Trophoblast cell (in vitro differentiated cells and primary cell): ENCODE results near the gene NCK2.

Experiments
- DNase-seq, 2 donors: peaks; one replicate each; pipeline ENCODE4 v3.0.0-alpha.2; 2016
- H2AFZ ChIP-seq: 2 replicates; pipeline ENCODE4 v1.6.1; 2013; ENCODE audit warnings: low read length, moderate library complexity, mild to moderate bottlenecking; ENCODE audit not compliant: insufficient read depth, poor library complexity
- H2AK5ac ChIP-seq: 2 replicates; pipeline ENCODE4 v1.6.1; 2013; ENCODE audit warnings: mild to moderate bottlenecking, low read length
- H2BK120ac ChIP-seq: 2 replicates; pipeline ENCODE4 v1.6.1; 2013; ENCODE audit warnings: low read length, mild to moderate bottlenecking, moderate library complexity; ENCODE audit not compliant: insufficient read depth, poor library complexity
- H2BK12ac ChIP-seq: 2 replicates; pipeline ENCODE4 v1.6.1; 2013; ENCODE audit warnings: mild to moderate bottlenecking, low read length, moderate library complexity
- H2BK5ac ChIP-seq: 2 replicates; pipeline ENCODE4 v1.6.1; 2013; ENCODE audit warnings: low read length, low read depth, moderate library complexity, mild to moderate bottlenecking; ENCODE audit not compliant: poor library complexity
- H3K14ac ChIP-seq: 2 replicates; pipeline ENCODE4 v1.6.1; 2013; ENCODE audit warnings: mild to moderate bottlenecking, low read length
- H3K18ac ChIP-seq: 2 replicates; pipeline ENCODE4 v1.6.1; 2013; ENCODE audit warnings: mild to moderate bottlenecking, low read length
- H3K23ac ChIP-seq: 2 replicates; pipeline ENCODE4 v1.6.1; 2013; ENCODE audit warnings: low read length
- H3K27ac ChIP-seq: 2 replicates; pipeline ENCODE4 v1.5.1; 2013; ENCODE audit warnings: low read depth, mild to moderate bottlenecking, inconsistent platforms, low read length, moderate library complexity
- H3K27me3 ChIP-seq: 2 replicates; pipeline ENCODE4 v1.6.1; 2013; ENCODE audit warnings: inconsistent platforms, mild to moderate bottlenecking, low read length, moderate library complexity; ENCODE audit not compliant: insufficient read depth
- H3K36me3 ChIP-seq, 2 experiments: 1 replicate in 1 of 2; 2 replicates in 1 of 2; pipeline ENCODE4 v1.6.1; 2013; ENCODE audit warnings: low read length in 2 of 2, mild to moderate bottlenecking in 2 of 2, moderate library complexity in 1 of 2; ENCODE audit not compliant: insufficient read depth in 2 of 2, control insufficient read depth in 1 of 2
- H3K4ac ChIP-seq: 2 replicates; pipeline ENCODE4 v1.6.1; 2013; ENCODE audit warnings: low read depth, mild to moderate bottlenecking, low read length, moderate library complexity
- H3K4me1 ChIP-seq, 2 experiments: 1 replicate in 1 of 2; 2 replicates in 1 of 2; pipeline ENCODE4 v1.6.1; 2013; ENCODE audit warnings: low read length in 2 of 2, mild to moderate bottlenecking in 2 of 2, moderate library complexity in 1 of 2; ENCODE audit not compliant: insufficient read depth in 2 of 2, control insufficient read depth in 1 of 2
- H3K4me2 ChIP-seq: 2 replicates; pipeline ENCODE4 v1.6.1; 2013; ENCODE audit warnings: inconsistent platforms, mild to moderate bottlenecking, low read length, moderate library complexity
- H3K4me3 ChIP-seq: 2 replicates; pipeline ENCODE4 v1.5.1; 2013; ENCODE audit warnings: mild to moderate bottlenecking, low read depth, low read length, inconsistent platforms
- H3K79me1 ChIP-seq: one replicate; pipeline ENCODE4 v1.6.1; 2013; ENCODE audit warnings: low read length
- H3K79me2 ChIP-seq: 2 replicates; pipeline ENCODE4 v1.6.1; 2013; ENCODE audit warnings: low read length, mild to moderate bottlenecking; ENCODE audit not compliant: control insufficient read depth, insufficient read depth, poor library complexity
- H3K9ac ChIP-seq: 2 replicates; pipeline ENCODE4 v1.6.1; 2013; ENCODE audit warnings: mild to moderate bottlenecking, low read length
- H3K9me3 ChIP-seq: 2 replicates; pipeline ENCODE4 v1.6.1; 2013; ENCODE audit warnings: low read depth, mild to moderate bottlenecking, control low read depth, inconsistent platforms, low read length; ENCODE audit not compliant: insufficient read depth
- H4K12ac ChIP-seq: 2 replicates; pipeline ENCODE4 v1.6.1; 2013; ENCODE audit warnings: low read depth, mild to moderate bottlenecking, low read length, moderate library complexity
- H4K8ac ChIP-seq: 2 replicates; pipeline ENCODE4 v1.6.1; 2013; ENCODE audit warnings: low read depth, mild to moderate bottlenecking, low read length, moderate library complexity
- H4K91ac ChIP-seq: one replicate; pipeline ENCODE4 v1.6.1; 2013; ENCODE audit warnings: low read depth, mild to moderate bottlenecking, low read length, moderate library complexity
- WGBS: extraction: QIAGEN DNeasy Blood & Tissue Kit; methylation state at CpG from one replicate; pipeline ENCODE4 v1.1.7; 2013; ENCODE audit warnings: missing lambda C conversion rate; ENCODE audit not compliant: insufficient read length, insufficient coverage; ENCODE audit errors: extremely low coverage; 5-methylcytosine and 5-hydroxymethylcytosine counted together

The NCK2 gene

DNA sequence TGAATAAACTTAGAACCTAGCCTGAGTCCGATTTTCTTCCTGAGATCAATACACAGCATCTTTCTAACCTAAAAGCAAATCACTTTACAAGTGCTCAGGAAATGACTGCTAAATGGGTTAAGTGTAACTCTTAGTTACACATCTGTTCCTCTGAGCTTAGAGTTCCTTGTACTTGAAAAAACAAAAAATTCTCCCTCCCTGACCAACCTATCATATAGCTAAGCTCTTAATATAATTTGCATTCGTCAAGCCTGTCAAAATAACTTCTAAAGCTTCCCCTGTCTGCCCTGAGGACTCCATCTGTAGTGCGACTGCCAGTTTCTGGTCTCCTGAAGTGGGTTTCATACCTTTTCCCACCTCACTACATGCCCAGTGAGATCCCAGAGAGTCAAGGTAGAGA lies 190.4 kb downstream of the NCK2 start:
- no peak for DNase-seq
- Histone ChIP-seq H4K8ac (no peak overlapping the region), H4K91ac (no peak overlapping the region)

DNA sequence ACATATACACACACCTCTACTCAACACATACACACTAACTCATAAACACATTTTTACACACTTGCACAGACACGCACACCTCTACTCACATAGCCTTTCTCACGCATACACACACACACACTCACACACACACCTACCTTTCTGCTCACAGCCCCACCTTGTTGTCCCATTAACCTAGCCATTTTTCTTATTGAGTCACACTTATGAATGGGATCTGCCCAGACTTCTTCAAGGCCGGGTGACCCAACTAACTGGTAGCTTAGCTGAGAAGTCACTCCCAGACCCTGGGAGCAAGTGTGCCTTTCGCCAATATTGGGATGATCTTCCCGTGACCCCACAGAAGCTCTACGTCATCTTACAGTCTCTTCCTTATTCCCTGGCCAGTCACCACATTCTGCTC lies 192.2 kb downstream of the NCK2 start:
- WGBS = 100% methylated on average over 2 of the region's 6 CpGs
- Histone ChIP-seq H3K36me3 (no peaks in the 10 kb centered on the region), H3K27ac (no peak overlapping the region)

More for the DNA sequence above, 190.4 kb downstream of the NCK2 start:
- H3K18ac ChIP-seq = no peak overlapping the region
- H3K23ac ChIP-seq = no peak overlapping the region
- H3K36me3 ChIP-seq = no peaks in the 10 kb centered on the region
- no peaks in the 10 kb centered on the region for H3K27me3 ChIP-seq
- no peaks in the 10 kb centered on the region for H3K79me1 ChIP-seq
- H2AK5ac ChIP-seq = no peak overlapping the region
- H3K9ac ChIP-seq = no peak overlapping the region
- H3K27ac ChIP-seq = no peak overlapping the region
- H2AFZ ChIP-seq = no peak overlapping the region
- H3K4me3 ChIP-seq = no peak overlapping the region
- no CpG with 5 or more reads among the region's 3 CpGs for WGBS
- no peak overlapping the region for H4K12ac ChIP-seq
- no peak overlapping the region for H2BK120ac ChIP-seq
- H3K14ac ChIP-seq = no peak overlapping the region
- H3K9me3 ChIP-seq = peaks cover 7% of the 10 kb centered on the region
- H3K4me2 ChIP-seq = no peak overlapping the region
- no peaks in the 10 kb centered on the region for H3K4me1 ChIP-seq
- no peak overlapping the region for H2BK5ac ChIP-seq
- H3K79me2 ChIP-seq = no peaks in the 10 kb centered on the region
- no peak overlapping the region for H3K4ac ChIP-seq
- H2BK12ac ChIP-seq = no peak overlapping the region

DNA sequence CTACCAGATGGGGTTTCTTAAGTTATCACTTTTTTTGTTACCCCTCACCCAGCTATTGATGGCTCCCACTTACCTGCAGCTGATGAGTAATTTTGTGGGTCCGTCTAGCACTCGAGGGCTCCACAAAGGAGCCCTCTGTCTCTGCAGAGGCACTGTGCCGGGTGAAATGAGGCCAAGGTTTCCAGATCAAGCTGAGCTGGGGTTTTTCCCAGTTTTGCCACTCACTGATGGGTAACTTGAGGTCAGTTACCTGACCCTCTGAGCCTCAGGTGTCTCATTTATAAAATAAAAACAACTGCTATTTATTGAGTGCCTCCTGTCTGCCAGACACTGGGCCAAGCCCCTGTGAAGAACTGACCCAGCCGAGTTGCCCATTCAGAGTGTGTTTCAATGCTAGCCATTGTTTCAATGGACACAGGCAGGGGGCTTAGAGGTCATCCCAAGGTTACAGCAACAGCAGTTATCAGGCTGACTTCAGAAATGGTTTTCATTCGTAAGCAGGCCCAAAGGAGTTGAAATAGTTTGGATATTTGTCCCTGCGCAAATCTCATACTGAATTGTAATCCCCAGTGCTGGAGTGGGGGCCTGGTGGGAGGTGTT lies 192.9 kb downstream of the NCK2 start:
- no peak overlapping the region for H4K8ac ChIP-seq
- no peak overlapping the region for H2BK5ac ChIP-seq
- no peak overlapping the region for H2AFZ ChIP-seq
- H4K91ac ChIP-seq = no peak overlapping the region
- H2AK5ac ChIP-seq = no peak overlapping the region
- no peak overlapping the region for H4K12ac ChIP-seq
- no peaks in the 10 kb centered on the region for H3K36me3 ChIP-seq
- H3K18ac ChIP-seq = no peak overlapping the region
- H2BK120ac ChIP-seq = no peak overlapping the region
- H3K4ac ChIP-seq = no peak overlapping the region
- H2BK12ac ChIP-seq = no peak overlapping the region
- H3K27me3 ChIP-seq = no peaks in the 10 kb centered on the region
- no peak overlapping the region for H3K4me3 ChIP-seq
- WGBS = no CpG with 5 or more reads among the region's 6 CpGs
- H3K4me1 ChIP-seq = no peaks in the 10 kb centered on the region
- H3K14ac ChIP-seq = no peak overlapping the region
- H3K9ac ChIP-seq = no peak overlapping the region
- no peak overlapping the region for H3K4me2 ChIP-seq
- H3K79me1 ChIP-seq = no peaks in the 10 kb centered on the region
- no peak for DNase-seq
- H3K27ac ChIP-seq = no peak overlapping the region
- H3K23ac ChIP-seq = no peak overlapping the region
- no peaks in the 10 kb centered on the region for H3K79me2 ChIP-seq
- peaks cover 7% of the 10 kb centered on the region for H3K9me3 ChIP-seq

More for the DNA sequence above, 192.2 kb downstream of the NCK2 start:
- H3K4ac ChIP-seq = no peak overlapping the region
- H3K4me1 ChIP-seq = no peaks in the 10 kb centered on the region
- H3K79me1 ChIP-seq = no peaks in the 10 kb centered on the region
- H3K27me3 ChIP-seq = no peaks in the 10 kb centered on the region
- peaks cover 7% of the 10 kb centered on the region for H3K9me3 ChIP-seq
- H3K9ac ChIP-seq = no peak overlapping the region
- no peak overlapping the region for H3K4me3 ChIP-seq
- H3K79me2 ChIP-seq = no peaks in the 10 kb centered on the region
- no peak overlapping the region for H2BK12ac ChIP-seq
- no peak for DNase-seq
- H3K18ac ChIP-seq = no peak overlapping the region
- H4K12ac ChIP-seq = no peak overlapping the region
- no peak overlapping the region for H3K23ac ChIP-seq
- no peak overlapping the region for H2BK120ac ChIP-seq
- no peak overlapping the region for H2BK5ac ChIP-seq
- no peak overlapping the region for H4K91ac ChIP-seq
- H3K4me2 ChIP-seq = no peak overlapping the region
- H4K8ac ChIP-seq = no peak overlapping the region
- H2AFZ ChIP-seq = no peak overlapping the region
- H3K14ac ChIP-seq = no peak overlapping the region
- no peak overlapping the region for H2AK5ac ChIP-seq
